Endothelial cell (in vitro differentiated cells): ENCODE measurements around the gene CARMIL1. TPM values are rescaled to one million over a fixed set of nuclear protein-coding genes. Genes with fewer than 3 reads are reported as not detected.

Experiments used
- DNase-seq: peaks from one replicate; pipeline ENCODE4 v3.0.0; 2021; ENCODE audit warnings: low spot score
- H3K27ac Mint-ChIP-seq: one replicate; pipeline ENCODE4 v1.8.0; 2021; ENCODE audit warnings: mixed read lengths, inconsistent platforms; ENCODE audit not compliant: unreplicated experiment
- H3K27me3 Mint-ChIP-seq: one replicate; pipeline ENCODE4 v1.8.0; 2021; ENCODE audit warnings: mild to moderate bottlenecking, moderate library complexity, mixed read lengths, inconsistent platforms; ENCODE audit not compliant: unreplicated experiment
- H3K36me3 Mint-ChIP-seq: one replicate; pipeline ENCODE4 v1.8.0; 2021; ENCODE audit warnings: mild to moderate bottlenecking, low read depth, mixed read lengths, inconsistent platforms; ENCODE audit not compliant: unreplicated experiment
- H3K4me1 Mint-ChIP-seq: one replicate; pipeline ENCODE4 v1.8.0; 2021; ENCODE audit warnings: mild to moderate bottlenecking, mixed read lengths, inconsistent platforms; ENCODE audit not compliant: unreplicated experiment
- H3K4me3 Mint-ChIP-seq: one replicate; pipeline ENCODE4 v1.8.0; 2021; ENCODE audit warnings: mild to moderate bottlenecking, mixed read lengths, inconsistent platforms; ENCODE audit not compliant: unreplicated experiment
- H3K9me3 Mint-ChIP-seq: one replicate; pipeline ENCODE4 v1.8.0; 2021; ENCODE audit warnings: mixed read lengths, inconsistent platforms; ENCODE audit not compliant: unreplicated experiment
- total RNA-seq: library from RNA; stranded (reverse); fragmentation: NEBNext Ultra II Directional; extraction: Animal tissue kit (Norgen Biotek cat#: 25700); gene quantifications from one replicate; pipeline ENCODE4 v1.2.1, GENCODE V29; 2021; ENCODE audit not compliant: unreplicated experiment
- TF ChIP-seq, protein P1 (sequence below): fragments of 200-600 bp; sonication (generic); IDR thresholded peaks from one replicate; pipeline ENCODE4 v1.5.0; 2021; ENCODE audit warnings: antibody characterized with exemption; ENCODE audit not compliant: unreplicated experiment

The CARMIL1 gene
- total RNA-seq, 1 donor from 2014 or later = 32.5 TPM

- Mint-ChIP-seq H3K4me1 (no peaks in the 10 kb centered on the region), H3K27ac (no peak overlapping the region), H3K36me3 (no peaks in the 10 kb centered on the region), H3K9me3 (no peaks in the 10 kb centered on the region), H3K27me3 (no peaks in the 10 kb centered on the region), H3K4me3 (no peak overlapping the region)
- no peak for DNase-seq
- TF ChIP-seq, protein P1, sequence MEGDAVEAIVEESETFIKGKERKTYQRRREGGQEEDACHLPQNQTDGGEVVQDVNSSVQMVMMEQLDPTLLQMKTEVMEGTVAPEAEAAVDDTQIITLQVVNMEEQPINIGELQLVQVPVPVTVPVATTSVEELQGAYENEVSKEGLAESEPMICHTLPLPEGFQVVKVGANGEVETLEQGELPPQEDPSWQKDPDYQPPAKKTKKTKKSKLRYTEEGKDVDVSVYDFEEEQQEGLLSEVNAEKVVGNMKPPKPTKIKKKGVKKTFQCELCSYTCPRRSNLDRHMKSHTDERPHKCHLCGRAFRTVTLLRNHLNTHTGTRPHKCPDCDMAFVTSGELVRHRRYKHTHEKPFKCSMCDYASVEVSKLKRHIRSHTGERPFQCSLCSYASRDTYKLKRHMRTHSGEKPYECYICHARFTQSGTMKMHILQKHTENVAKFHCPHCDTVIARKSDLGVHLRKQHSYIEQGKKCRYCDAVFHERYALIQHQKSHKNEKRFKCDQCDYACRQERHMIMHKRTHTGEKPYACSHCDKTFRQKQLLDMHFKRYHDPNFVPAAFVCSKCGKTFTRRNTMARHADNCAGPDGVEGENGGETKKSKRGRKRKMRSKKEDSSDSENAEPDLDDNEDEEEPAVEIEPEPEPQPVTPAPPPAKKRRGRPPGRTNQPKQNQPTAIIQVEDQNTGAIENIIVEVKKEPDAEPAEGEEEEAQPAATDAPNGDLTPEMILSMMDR = no peak
Observed at GRCh38 chr6:25254671-25255070, 24.5 kb upstream of the CARMIL1 start.

DNA sequence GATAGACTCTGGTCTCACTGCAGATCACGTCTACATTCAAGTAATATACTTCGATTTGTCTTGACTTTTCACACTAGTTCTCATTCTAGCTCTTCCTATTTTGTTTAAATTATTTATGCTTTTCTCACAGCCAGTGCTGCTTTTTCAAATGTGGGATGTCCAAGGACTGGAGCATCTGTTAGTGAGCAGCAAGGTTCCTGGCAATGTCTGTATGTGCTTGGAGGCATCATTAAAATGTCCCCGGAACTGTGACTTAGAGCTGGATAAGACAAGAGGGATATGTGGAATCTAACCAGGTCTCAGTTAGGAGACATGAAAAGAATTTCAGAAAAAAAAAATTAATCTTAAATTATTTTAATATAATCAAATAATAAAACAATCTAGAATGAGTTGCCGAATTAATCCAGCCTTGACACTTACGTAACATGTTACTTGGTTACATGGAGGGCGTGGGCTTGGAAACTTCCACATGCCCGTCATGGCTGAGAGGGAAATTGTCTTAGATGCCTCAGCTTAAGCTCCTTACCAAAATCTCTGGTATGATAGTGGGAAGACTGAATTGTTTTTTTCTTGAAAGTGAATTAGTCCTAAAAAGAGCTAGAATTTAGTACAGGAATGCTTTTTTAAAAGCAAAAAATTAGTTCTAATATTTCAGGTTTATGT is 21.4 kb upstream of the CARMIL1 start:
- Mint-ChIP-seq H3K27me3 (no peaks in the 10 kb centered on the region), H3K4me1 (no peaks in the 10 kb centered on the region), H3K9me3 (no peaks in the 10 kb centered on the region), H3K36me3 (no peaks in the 10 kb centered on the region), H3K27ac (no peak overlapping the region), H3K4me3 (no peak overlapping the region)
- TF ChIP-seq, protein P1 = no peak
- no peak for DNase-seq

- H3K4me3 Mint-ChIP-seq = no peak overlapping the region
- H3K27ac Mint-ChIP-seq = no peak overlapping the region
- TF ChIP-seq, protein P1 = no peak
- no peaks in the 10 kb centered on the region for H3K9me3 Mint-ChIP-seq
- no peak for DNase-seq
- no peaks in the 10 kb centered on the region for H3K27me3 Mint-ChIP-seq
- no peaks in the 10 kb centered on the region for H3K4me1 Mint-ChIP-seq
- H3K36me3 Mint-ChIP-seq = no peaks in the 10 kb centered on the region
Observed at GRCh38 chr6:25259756-25260155, 19.4 kb upstream of the CARMIL1 start.

- DNase-seq = no peak
- H3K27me3 Mint-ChIP-seq = no peaks in the 10 kb centered on the region
- H3K4me3 Mint-ChIP-seq = no peak overlapping the region
- H3K9me3 Mint-ChIP-seq = no peaks in the 10 kb centered on the region
- TF ChIP-seq, protein P1 = no peak
- no peaks in the 10 kb centered on the region for H3K36me3 Mint-ChIP-seq
- H3K27ac Mint-ChIP-seq = no peak overlapping the region
- H3K4me1 Mint-ChIP-seq = no peaks in the 10 kb centered on the region
Observed at GRCh38 chr6:25263657-25264056, 15.5 kb upstream of the CARMIL1 start.

GRCh38 chr6:25266456-25267100 is 12.6 kb upstream of the CARMIL1 start:
- Mint-ChIP-seq H3K9me3 (no peaks in the 10 kb centered on the region), H3K27ac (no peak overlapping the region), H3K36me3 (no peaks in the 10 kb centered on the region), H3K27me3 (no peaks in the 10 kb centered on the region), H3K4me1 (no peaks in the 10 kb centered on the region), H3K4me3 (no peak overlapping the region)
- DNase-seq = no peak
- TF ChIP-seq, protein P1 = no peak
